ENCODE measurements around the gene USP40. TPM values are rescaled to one million over a fixed set of nuclear protein-coding genes. Genes with fewer than 3 reads are reported as not detected.

The USP40 gene
- polyA plus RNA-seq, 4 donors: 19.3 to 40.9 (median 30.6) TPM

DNA sequence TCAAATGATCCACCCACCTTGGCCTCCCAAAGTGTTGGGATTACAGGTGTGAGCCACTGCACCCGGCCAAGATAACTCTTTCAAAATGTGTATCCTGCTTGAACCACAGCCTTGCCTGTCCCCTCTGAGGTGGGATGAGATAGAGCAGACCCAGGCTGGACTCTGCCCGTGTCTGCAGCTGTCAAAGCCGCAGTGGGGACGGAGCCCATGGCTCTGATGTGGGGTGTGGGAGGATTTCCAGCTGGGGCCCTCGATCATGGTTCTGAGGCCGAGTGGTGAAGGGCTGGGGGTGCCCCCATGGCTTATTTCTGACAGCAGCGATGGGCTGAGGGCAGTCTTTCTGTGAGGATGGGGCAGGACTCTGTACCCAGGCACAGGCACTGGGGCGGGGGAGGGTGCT lies 107.8 kb downstream of the USP40 start:
- DNase-seq: no peak

GRCh38 chr2:233458031-233458610 lies 108.5 kb downstream of the USP40 start:
- H3K27ac ChIP-seq (ENCODE audit: low read depth in 1 of 3, low read length in 2 of 3): no peak overlapping the region
- DNase-seq (no peak), FAIRE-seq (no peak)
- no peaks in the 10 kb centered on the region for H3K27me3 ChIP-seq (ENCODE audit: control insufficient read depth in 3 of 3, insufficient read depth in 3 of 3, low read length in 3 of 3)
- no peaks in the 10 kb centered on the region for H3K4me1 ChIP-seq (ENCODE audit: control insufficient read depth in 3 of 3, insufficient read depth in 2 of 3, low read depth in 1 of 3, low read length in 2 of 3)
- H3K9me3 ChIP-seq (ENCODE audit: control insufficient read depth in 2 of 2, insufficient read depth in 1 of 2, low read depth in 1 of 2, low read length in 1 of 2): no peaks in the 10 kb centered on the region
- H3K36me3 ChIP-seq (ENCODE audit: control insufficient read depth in 3 of 3, insufficient read depth in 2 of 3, low read depth in 1 of 3, low read length in 3 of 3): peaks cover 30 to 89% (median 44%) of the 10 kb centered on the region in 3 donors
- H3K4me3 ChIP-seq (ENCODE audit: low read depth in 1 of 3, low read length in 3 of 3): no peak overlapping the region
- 96 to 97% (median 97%) methylated on average over 20 of the region's 20 CpGs for WGBS, 3 donors

More for the DNA sequence above, 107.8 kb downstream of the USP40 start:
- Histone ChIP-seq H3K27ac (ENCODE audit: low read depth in 1 of 3, low read length in 2 of 3) (no peak overlapping the region), H3K27me3 (ENCODE audit: control insufficient read depth in 3 of 3, insufficient read depth in 3 of 3, low read length in 3 of 3) (no peaks in the 10 kb centered on the region), H3K4me1 (ENCODE audit: control insufficient read depth in 3 of 3, insufficient read depth in 2 of 3, low read depth in 1 of 3, low read length in 2 of 3) (no peaks in the 10 kb centered on the region), H3K4me3 (ENCODE audit: low read depth in 1 of 3, low read length in 3 of 3) (no peak overlapping the region), H3K36me3 (ENCODE audit: control insufficient read depth in 3 of 3, insufficient read depth in 2 of 3, low read depth in 1 of 3, low read length in 3 of 3) (peaks cover 30 to 88% (median 43%) of the 10 kb centered on the region in 3 donors), H3K9me3 (ENCODE audit: control insufficient read depth in 2 of 2, insufficient read depth in 1 of 2, low read depth in 1 of 2, low read length in 1 of 2) (no peaks in the 10 kb centered on the region)
- 78 to 93% (median 89%) methylated on average over 8 of the region's 8 CpGs for WGBS, 3 donors
- no peak for FAIRE-seq

- Histone ChIP-seq H3K27me3 (ENCODE audit: control insufficient read depth in 3 of 3, insufficient read depth in 3 of 3, low read length in 3 of 3) (no peaks in the 10 kb centered on the region), H3K9me3 (ENCODE audit: control insufficient read depth in 2 of 2, insufficient read depth in 1 of 2, low read depth in 1 of 2, low read length in 1 of 2) (no peaks in the 10 kb centered on the region), H3K27ac (ENCODE audit: low read depth in 1 of 3, low read length in 2 of 3) (no peak overlapping the region), H3K4me1 (ENCODE audit: control insufficient read depth in 3 of 3, insufficient read depth in 2 of 3, low read depth in 1 of 3, low read length in 2 of 3) (no peaks in the 10 kb centered on the region), H3K36me3 (ENCODE audit: control insufficient read depth in 3 of 3, insufficient read depth in 2 of 3, low read depth in 1 of 3, low read length in 3 of 3) (peaks cover 28 to 88% (median 42%) of the 10 kb centered on the region in 3 donors), H3K4me3 (ENCODE audit: low read depth in 1 of 3, low read length in 3 of 3) (no peak overlapping the region)
- FAIRE-seq: no peak
- DNase-seq: no peak
- 92 to 95% (median 92%) methylated on average over 5 of the region's 5 CpGs for WGBS, 3 donors
These were observed 109.2 kb downstream of the USP40 start for GRCh38 chr2:233457356-233457755.

- FAIRE-seq: no peak
These were observed 109.6 kb downstream of the USP40 start for GRCh38 chr2:233456934-233457333.

DNA sequence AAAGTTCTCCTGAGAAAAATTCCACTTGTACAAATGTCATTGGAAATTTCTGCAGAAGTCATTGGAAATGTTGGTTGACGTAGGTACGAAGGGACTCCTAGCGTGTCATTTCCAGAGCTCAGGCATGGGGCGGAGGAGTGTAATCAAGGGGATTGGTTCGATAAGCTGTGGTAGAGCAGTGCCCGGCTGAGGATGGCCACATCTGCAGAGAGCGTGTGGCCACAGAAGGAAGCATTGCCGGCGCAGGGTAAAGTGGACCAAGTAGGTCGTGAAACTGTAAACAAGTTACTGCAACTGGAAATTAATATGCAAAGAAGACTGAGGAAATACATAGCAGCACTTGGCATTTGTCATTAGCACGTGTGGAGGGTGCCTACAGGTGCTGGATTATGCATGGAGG lies 110.5 kb downstream of the USP40 start:
- H3K4me3 ChIP-seq (ENCODE audit: low read depth in 1 of 3, low read length in 3 of 3): no peak overlapping the region
- DNase-seq (no peak), FAIRE-seq (no peak)
- H3K27ac ChIP-seq (ENCODE audit: low read depth in 1 of 3, low read length in 2 of 3): no peak overlapping the region
- H3K4me1 ChIP-seq (ENCODE audit: control insufficient read depth in 3 of 3, insufficient read depth in 2 of 3, low read depth in 1 of 3, low read length in 2 of 3): no peaks in the 10 kb centered on the region
- 91 to 93% (median 93%) methylated on average over 11 of the region's 11 CpGs for WGBS, 3 donors
- no peaks in the 10 kb centered on the region for H3K9me3 ChIP-seq (ENCODE audit: control insufficient read depth in 2 of 2, insufficient read depth in 1 of 2, low read depth in 1 of 2, low read length in 1 of 2)
- H3K36me3 ChIP-seq (ENCODE audit: control insufficient read depth in 3 of 3, insufficient read depth in 2 of 3, low read depth in 1 of 3, low read length in 3 of 3): peaks cover 30 to 86% (median 40%) of the 10 kb centered on the region in 3 donors
- H3K27me3 ChIP-seq (ENCODE audit: control insufficient read depth in 3 of 3, insufficient read depth in 3 of 3, low read length in 3 of 3): no peaks in the 10 kb centered on the region

More at GRCh38 chr2:233456934-233457333, 109.6 kb downstream of the USP40 start:
- H3K4me3 ChIP-seq (ENCODE audit: low read depth in 1 of 3, low read length in 3 of 3): no peak overlapping the region
- H3K27ac ChIP-seq (ENCODE audit: low read depth in 1 of 3, low read length in 2 of 3): no peak overlapping the region
- H3K9me3 ChIP-seq (ENCODE audit: control insufficient read depth in 2 of 2, insufficient read depth in 1 of 2, low read depth in 1 of 2, low read length in 1 of 2): no peaks in the 10 kb centered on the region
- WGBS, 3 donors: 90 to 97% (median 91%) methylated on average over 5 of the region's 5 CpGs
- DNase-seq: no peak
- H3K4me1 ChIP-seq (ENCODE audit: control insufficient read depth in 3 of 3, insufficient read depth in 2 of 3, low read depth in 1 of 3, low read length in 2 of 3): no peaks in the 10 kb centered on the region
- no peaks in the 10 kb centered on the region for H3K27me3 ChIP-seq (ENCODE audit: control insufficient read depth in 3 of 3, insufficient read depth in 3 of 3, low read length in 3 of 3)
- H3K36me3 ChIP-seq (ENCODE audit: control insufficient read depth in 3 of 3, insufficient read depth in 2 of 3, low read depth in 1 of 3, low read length in 3 of 3): peaks cover 28 to 88% (median 39%) of the 10 kb centered on the region in 3 donors

- no peak for FAIRE-seq
- Histone ChIP-seq H3K4me1 (ENCODE audit: control insufficient read depth in 3 of 3, insufficient read depth in 2 of 3, low read depth in 1 of 3, low read length in 2 of 3) (no peaks in the 10 kb centered on the region), H3K36me3 (ENCODE audit: control insufficient read depth in 3 of 3, insufficient read depth in 2 of 3, low read depth in 1 of 3, low read length in 3 of 3) (peaks cover 31 to 86% (median 42%) of the 10 kb centered on the region in 3 donors), H3K27me3 (ENCODE audit: control insufficient read depth in 3 of 3, insufficient read depth in 3 of 3, low read length in 3 of 3) (no peaks in the 10 kb centered on the region), H3K4me3 (ENCODE audit: low read depth in 1 of 3, low read length in 3 of 3) (no peak overlapping the region), H3K27ac (ENCODE audit: low read depth in 1 of 3, low read length in 2 of 3) (no peak overlapping the region), H3K9me3 (ENCODE audit: control insufficient read depth in 2 of 2, insufficient read depth in 1 of 2, low read depth in 1 of 2, low read length in 1 of 2) (no peaks in the 10 kb centered on the region)
- no peak for DNase-seq
- WGBS, 3 donors: 92 to 100% (median 97%) methylated on average over 7 of the region's 7 CpGs
These were observed 111.1 kb downstream of the USP40 start for GRCh38 chr2:233455491-233455890.

DNA sequence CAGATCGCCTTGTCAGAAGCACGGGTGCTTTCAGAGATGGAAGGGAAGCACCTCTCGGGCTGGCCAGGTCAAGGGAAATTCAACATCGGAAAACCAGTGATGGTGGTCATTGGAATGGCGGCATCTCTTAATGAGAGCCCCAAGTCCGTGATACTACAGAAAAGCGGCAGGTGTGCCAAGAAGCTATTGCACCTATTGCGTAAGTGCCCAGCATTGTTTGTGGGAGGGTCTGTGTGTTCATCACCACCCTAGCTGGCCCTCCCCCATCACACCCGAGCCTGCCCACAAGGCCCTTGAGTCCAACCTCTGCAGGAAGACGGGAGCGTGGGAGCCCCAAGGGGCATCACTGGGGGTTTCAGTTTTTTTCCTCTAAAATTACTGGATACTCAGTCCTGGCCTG lies 111.6 kb downstream of the USP40 start:
- H3K27me3 ChIP-seq (ENCODE audit: control insufficient read depth in 3 of 3, insufficient read depth in 3 of 3, low read length in 3 of 3): no peaks in the 10 kb centered on the region
- no peaks in the 10 kb centered on the region for H3K4me1 ChIP-seq (ENCODE audit: control insufficient read depth in 3 of 3, insufficient read depth in 2 of 3, low read depth in 1 of 3, low read length in 2 of 3)
- 77 to 86% (median 82%) methylated on average over 11 of the region's 11 CpGs for WGBS, 3 donors
- FAIRE-seq (no peak), DNase-seq (no peak)
- no peak overlapping the region for H3K27ac ChIP-seq (ENCODE audit: low read depth in 1 of 3, low read length in 2 of 3)
- H3K9me3 ChIP-seq (ENCODE audit: control insufficient read depth in 2 of 2, insufficient read depth in 1 of 2, low read depth in 1 of 2, low read length in 1 of 2): no peaks in the 10 kb centered on the region
- peaks cover 28 to 86% (median 38%) of the 10 kb centered on the region in 3 donors for H3K36me3 ChIP-seq (ENCODE audit: control insufficient read depth in 3 of 3, insufficient read depth in 2 of 3, low read depth in 1 of 3, low read length in 3 of 3)
- H3K4me3 ChIP-seq (ENCODE audit: low read depth in 1 of 3, low read length in 3 of 3): no peak overlapping the region

DNA sequence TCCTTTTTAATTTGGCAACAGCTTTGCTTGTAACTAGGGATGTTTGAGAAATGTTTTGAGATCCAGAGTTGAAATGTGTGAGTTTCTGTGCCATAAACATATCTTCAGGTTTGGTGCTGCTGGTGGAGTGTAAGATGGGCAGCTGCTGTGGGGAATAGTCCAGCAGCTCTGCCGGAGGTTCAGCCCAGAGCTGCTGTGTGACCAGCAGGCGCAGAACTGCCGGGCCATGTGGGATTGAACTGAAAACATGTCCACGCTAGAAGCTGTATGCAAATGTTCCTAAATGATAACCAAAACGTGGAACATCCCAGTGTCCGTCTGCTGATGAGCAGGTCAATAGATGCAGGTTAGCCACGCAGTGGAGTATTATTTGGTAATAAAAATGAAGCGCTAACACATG lies 112.7 kb downstream of the USP40 start:
- no peak overlapping the region for H3K4me3 ChIP-seq (ENCODE audit: low read depth in 1 of 3, low read length in 3 of 3)
- 88 to 96% (median 91%) methylated on average over 8 of the region's 8 CpGs for WGBS, 3 donors
- no peaks in the 10 kb centered on the region for H3K9me3 ChIP-seq (ENCODE audit: control insufficient read depth in 2 of 2, insufficient read depth in 1 of 2, low read depth in 1 of 2, low read length in 1 of 2)
- H3K4me1 ChIP-seq (ENCODE audit: control insufficient read depth in 3 of 3, insufficient read depth in 2 of 3, low read depth in 1 of 3, low read length in 2 of 3): no peaks in the 10 kb centered on the region
- H3K36me3 ChIP-seq (ENCODE audit: control insufficient read depth in 3 of 3, insufficient read depth in 2 of 3, low read depth in 1 of 3, low read length in 3 of 3): peaks cover 31 to 87% (median 45%) of the 10 kb centered on the region in 3 donors
- no peak overlapping the region for H3K27ac ChIP-seq (ENCODE audit: low read depth in 1 of 3, low read length in 2 of 3)
- DNase-seq (no peak), FAIRE-seq (no peak)
- no peaks in the 10 kb centered on the region for H3K27me3 ChIP-seq (ENCODE audit: control insufficient read depth in 3 of 3, insufficient read depth in 3 of 3, low read length in 3 of 3)
